Urothelium cell line (cell line): ENCODE measurements around the gene LSM11.

Experiments used
- DNase-seq: peaks from one replicate; pipeline ENCODE4 v3.0.0; 2011; ENCODE audit warnings: low spot score, mixed read lengths
- FAIRE-seq: peaks from 2 replicates; lab custom pipeline; 2011; peaks lifted over from hg19 to GRCh38; lab: Jason Lieb, UNC

Gene LSM11

GRCh38 chr5:157766902-157767301, 23.4 kb downstream of the LSM11 start:
- no peak for FAIRE-seq
- DNase-seq, result no peak

- DNase-seq, result no peak
- FAIRE-seq, result no peak
Observed at GRCh38 chr5:157767689-157768088, 24.2 kb downstream of the LSM11 start.

GRCh38 chr5:157770665-157771064, 27.2 kb downstream of the LSM11 start:
- FAIRE-seq (no peak), DNase-seq (no peak)

- no peak for DNase-seq
- FAIRE-seq, result no peak
Observed at GRCh38 chr5:157772127-157772526, 28.6 kb downstream of the LSM11 start.

- FAIRE-seq (no peak), DNase-seq (peak; percentile 82)
Observed at GRCh38 chr5:157778121-157778805, 34.8 kb downstream of the LSM11 start.

- no peak for DNase-seq
- FAIRE-seq, result no peak
Observed at GRCh38 chr5:157779221-157779620, 35.7 kb downstream of the LSM11 start.

GRCh38 chr5:157785801-157786200, 42.3 kb downstream of the LSM11 start:
- no peak for FAIRE-seq

GRCh38 chr5:157793301-157793700, 49.8 kb downstream of the LSM11 start:
- no peak for FAIRE-seq
- DNase-seq, result no peak

More at GRCh38 chr5:157785801-157786200, 42.3 kb downstream of the LSM11 start:
- no peak for DNase-seq

GRCh38 chr5:157799578-157799977, 56.1 kb downstream of the LSM11 start:
- no peak for FAIRE-seq
- DNase-seq, result no peak

GRCh38 chr5:157800137-157800536, 56.6 kb downstream of the LSM11 start:
- DNase-seq (no peak), FAIRE-seq (no peak)

- DNase-seq (no peak), FAIRE-seq (no peak)
Observed at GRCh38 chr5:157802736-157803135, 59.2 kb downstream of the LSM11 start.

- FAIRE-seq (no peak), DNase-seq (no peak)
Observed at GRCh38 chr5:157808043-157808442, 64.5 kb downstream of the LSM11 start.
